GM19324 (cell line): ENCODE measurements around the gene CWF19L1.
"Not testable (repeated sequence)": the region's sequence is repeated elsewhere in the genome, so short reads cannot be mapped to it uniquely, and the experiment has no call there.

ENCODE experiments used
- ATAC-seq: cut with Tn5 transposase; IDR thresholded peaks from one replicate; pipeline ENCODE4 v1.9.1; 2021; ENCODE audit warnings: mild to moderate bottlenecking, moderate library complexity; ENCODE audit not compliant: unreplicated experiment, low FRiP score

CWF19L1 gene

GRCh38 chr10:100267239-100268104 is at the start of gene CWF19L1:
TSS of gene CWF19L1 (minus strand) at chr10:100267638. CDS start at chr10:100267593, 45 bp downstream.
- peak; percentile 71 for ATAC-seq

DNA sequence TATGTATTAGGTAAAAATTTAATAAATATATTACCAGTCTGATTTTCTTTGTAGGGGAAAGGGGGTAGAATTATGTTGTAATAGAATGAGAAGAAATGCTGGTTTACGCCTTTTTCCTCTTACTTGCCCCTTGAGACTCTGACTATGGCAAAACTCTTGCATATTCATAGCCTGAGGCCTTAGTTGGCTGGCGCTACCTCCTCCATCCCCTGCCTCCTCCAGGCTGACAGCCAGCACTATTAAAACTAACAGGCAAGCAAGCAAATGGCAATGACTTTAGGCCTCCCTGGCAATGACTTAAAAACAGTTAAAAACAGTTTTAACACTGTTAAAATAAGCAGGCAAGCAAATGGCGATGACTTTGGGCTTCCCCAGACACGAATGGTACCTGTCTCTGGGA is 48.2 kb upstream of the CWF19L1 start:
- no peak for ATAC-seq

DNA sequence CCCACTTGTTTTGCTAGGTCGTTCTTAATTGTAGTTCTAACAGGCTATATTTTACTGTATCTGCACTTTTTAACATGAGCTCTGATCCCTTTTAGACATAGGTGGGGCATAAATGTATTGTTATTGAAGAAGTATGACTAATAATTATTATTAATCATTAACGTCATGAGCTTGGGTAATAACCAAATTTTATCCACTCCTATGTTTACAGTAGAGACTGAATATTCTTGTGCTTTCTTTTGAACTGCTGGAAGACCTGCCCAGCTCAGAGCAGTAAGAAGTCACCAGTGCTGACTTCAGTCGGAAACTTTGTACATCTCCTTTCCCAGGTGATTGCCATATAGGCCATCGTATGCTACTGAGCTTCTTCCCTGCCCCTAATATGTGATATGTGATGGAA is 43.9 kb upstream of the CWF19L1 start:
- no peak for ATAC-seq

DNA sequence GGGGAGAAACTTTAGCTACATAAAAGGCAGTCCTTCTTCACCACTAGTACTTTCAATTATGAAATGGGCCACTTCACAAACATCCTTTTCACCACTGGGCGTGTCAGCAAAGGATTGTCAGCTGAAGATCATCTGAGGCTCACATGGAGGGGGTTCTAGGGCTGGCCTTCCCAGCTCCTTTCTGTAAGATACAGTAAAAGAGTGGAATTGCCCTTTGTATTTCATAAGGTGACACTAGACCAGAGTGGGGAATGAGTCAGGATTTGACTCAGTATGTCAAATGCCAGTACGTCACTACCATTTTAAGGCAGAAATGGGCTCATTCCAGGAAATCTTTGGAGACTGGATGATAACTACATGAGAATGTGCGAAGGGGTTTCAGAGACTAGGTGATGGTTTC is 40.2 kb upstream of the CWF19L1 start:
- ATAC-seq = no peak

GRCh38 chr10:100306861-100307260 is 39.4 kb upstream of the CWF19L1 start:
- ATAC-seq = no peak

DNA sequence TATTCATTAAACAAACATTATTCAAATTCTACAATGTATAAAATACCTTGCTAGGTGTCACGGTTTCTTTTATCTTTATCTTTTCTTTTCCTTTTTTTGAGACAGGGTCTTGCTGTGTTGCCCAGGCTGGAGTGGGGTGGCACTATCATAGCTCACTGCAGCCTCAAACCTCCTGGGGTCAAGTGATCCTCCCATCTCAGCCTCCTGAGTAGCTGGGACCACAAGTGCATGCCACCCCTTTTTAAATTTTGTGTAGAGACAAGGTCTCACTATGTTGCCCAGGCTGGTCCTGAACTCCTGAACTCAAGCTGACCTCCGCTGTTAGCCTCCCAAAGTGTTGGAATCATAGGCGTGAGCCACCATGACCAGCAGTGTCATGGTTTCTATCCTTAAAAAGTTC is 37.0 kb upstream of the CWF19L1 start:
- no peak for ATAC-seq

GRCh38 chr10:100303724-100304319 is 36.4 kb upstream of the CWF19L1 start:
- no peak for ATAC-seq

DNA sequence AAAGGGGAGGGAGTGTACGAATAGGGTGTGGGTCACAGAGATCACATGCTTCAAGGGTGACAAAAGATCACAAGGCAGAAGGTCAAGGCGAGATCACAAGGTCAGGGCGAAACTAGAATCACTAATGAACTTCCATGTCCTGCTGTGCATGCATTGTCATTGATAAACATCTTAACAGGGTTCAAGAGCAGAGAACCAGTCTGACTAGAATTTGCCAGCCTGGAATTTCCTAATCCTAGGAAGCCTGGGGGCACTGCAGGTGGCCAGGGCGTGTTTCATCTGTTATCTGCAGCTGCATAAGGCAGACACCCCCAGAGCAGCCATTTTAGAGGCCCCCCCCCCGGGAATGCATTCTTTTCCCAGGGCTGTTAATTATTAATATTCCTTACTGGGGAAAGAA is 33.7 kb upstream of the CWF19L1 start:
- not testable (repeated sequence) for ATAC-seq

GRCh38 chr10:100297242-100297641 is 29.8 kb upstream of the CWF19L1 start:
- no peak for ATAC-seq

DNA sequence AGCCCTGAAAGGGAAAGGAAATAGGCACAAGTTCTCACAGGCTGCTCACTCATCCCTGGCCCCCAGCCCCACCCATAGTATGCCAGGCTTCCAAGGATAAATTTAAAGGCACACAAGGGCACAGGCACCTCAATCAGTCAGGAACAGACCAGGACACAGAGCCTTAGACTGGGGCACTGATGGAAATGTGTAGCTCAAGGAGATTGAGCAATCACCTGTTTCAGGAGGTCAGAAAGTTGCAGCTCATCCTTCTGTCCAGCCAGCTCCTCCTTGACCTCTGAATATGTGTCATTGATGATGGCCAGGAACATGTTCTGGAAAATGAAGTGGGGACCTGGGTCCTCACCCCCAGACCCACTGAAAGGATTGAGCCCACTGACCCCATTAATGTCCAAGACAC is 25.6 kb upstream of the CWF19L1 start:
- ATAC-seq = no peak

GRCh38 chr10:100292300-100292699 is 24.9 kb upstream of the CWF19L1 start:
- ATAC-seq = not testable (repeated sequence)

DNA sequence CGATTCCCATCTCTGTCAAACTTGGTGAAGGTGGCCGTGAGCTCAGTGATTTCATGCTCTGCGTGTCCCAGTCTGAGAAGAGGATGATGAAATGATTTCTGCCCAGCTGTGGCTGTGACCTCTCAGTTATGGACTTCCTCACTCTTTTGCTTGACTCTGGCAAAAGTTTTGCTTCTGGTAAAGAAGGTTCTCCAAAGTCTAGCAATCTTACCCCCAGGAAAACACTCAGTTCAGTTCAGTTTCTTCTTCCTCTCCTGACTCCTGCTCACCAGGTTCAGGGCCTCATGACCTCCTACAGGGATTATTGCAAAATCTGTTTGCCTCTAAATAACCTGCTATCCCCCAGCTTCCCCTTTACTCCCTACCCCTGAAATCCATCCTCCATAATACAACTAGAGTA is 23.9 kb upstream of the CWF19L1 start:
- no peak for ATAC-seq

DNA sequence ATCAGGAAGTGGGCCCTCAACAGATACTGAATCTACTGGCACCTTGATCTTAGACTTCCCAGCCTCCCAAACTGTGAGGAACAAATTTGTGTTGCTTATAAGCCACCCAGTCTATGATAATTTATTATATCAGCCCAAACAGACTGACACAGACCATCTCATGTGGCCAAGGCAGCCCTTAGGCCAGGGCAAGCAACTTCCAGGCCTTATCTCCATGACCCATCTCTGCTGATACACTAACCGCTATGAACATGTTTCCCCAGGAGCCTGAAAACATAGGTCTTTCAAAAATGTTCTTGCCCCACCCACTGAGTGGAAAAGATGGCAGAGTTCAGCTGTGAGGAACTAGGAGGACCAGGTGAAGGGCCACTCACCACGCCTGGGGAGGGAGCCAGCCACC is 22.2 kb upstream of the CWF19L1 start:
- ATAC-seq = no peak

DNA sequence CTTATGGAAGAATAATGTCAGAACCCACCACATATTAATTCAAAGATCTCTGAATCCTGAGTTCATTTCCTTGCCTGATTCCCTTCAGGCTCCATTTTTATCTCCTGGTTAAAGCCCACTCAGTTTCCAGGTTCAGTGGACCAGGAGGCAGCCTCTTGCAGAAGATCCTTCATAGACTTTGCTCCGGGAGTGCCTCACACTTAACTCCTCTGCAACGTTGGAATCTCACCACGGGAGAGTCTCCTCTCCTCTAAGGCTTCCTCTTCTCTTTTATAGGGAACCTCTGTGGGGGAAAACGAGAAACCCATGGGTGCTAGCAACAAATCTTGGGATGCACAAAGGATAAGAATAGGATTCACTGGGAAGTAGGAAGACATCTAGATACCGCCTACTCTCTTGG is 20.8 kb upstream of the CWF19L1 start:
- ATAC-seq = no peak

DNA sequence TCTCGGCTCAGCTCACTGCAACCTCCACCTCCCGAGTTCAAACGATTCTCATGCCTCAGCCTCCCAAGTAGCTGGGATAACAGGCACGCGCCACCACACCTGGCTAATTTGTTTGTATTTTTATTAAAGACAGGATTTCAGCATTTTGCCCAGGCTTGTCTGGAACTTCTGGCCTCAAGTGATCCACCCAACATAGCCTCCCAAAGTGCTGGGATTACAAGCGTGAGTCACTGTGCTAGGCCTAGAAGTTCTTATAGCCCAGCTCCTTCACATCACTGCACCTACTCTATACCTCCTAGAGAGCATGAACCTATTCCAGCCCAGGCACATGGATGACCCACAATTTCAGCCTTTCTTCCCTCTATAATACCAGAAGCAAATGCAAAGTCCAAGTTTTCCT is 20.3 kb upstream of the CWF19L1 start:
- no peak for ATAC-seq

DNA sequence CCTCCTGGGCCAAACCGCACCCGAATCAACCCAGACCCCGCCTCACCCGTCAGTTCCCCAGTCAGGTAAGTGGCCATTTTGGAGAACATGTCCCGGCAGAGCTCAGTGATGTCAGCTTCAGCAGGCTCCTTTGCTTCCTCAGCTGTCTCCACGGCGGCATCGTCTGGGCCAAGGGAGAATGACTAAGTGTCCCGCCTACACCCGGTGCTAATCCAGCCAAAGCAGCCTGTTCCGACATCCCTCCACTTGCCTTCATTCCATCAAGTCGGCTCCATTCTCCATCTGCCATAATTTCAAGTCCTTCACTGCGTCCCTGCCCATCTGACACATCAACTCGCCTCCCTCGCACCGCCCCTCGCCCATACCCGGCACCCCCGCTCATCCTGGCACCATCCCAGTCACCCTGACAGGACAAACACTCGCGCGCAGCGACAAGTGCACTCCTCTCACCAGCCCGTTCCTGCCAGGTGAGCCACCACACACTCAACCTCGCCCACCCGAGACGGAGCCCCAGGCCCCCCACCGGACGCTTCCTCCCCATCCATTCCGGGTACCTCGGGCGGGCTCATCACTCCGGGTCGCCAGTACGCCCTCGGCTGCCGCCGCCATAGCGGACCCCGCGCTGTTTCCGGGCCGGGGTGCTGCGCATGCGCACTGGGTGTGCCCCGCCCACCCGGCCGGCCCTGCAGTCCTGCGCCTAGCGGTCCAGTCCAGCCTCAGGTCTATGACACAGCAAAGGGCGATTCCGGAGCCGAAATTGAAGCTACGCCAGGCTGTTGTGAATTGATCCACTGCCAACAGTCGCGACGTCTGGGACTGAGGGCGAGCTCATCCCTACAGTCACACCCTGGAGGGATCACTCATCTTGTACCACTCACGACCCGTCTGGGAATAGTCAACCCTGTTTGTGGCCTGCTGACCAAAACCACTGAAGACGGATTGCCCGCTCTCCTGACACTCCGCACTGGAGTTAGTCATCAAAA is 18.9 kb upstream of the CWF19L1 start, which contains the start of gene BLOC1S2:
Gene BLOC1S2 (minus strand): TSS at position 630 of the 983 bp plus-strand sequence. CDS start 21 bp downstream, at position 609.
- peak; percentile 92 for ATAC-seq

DNA sequence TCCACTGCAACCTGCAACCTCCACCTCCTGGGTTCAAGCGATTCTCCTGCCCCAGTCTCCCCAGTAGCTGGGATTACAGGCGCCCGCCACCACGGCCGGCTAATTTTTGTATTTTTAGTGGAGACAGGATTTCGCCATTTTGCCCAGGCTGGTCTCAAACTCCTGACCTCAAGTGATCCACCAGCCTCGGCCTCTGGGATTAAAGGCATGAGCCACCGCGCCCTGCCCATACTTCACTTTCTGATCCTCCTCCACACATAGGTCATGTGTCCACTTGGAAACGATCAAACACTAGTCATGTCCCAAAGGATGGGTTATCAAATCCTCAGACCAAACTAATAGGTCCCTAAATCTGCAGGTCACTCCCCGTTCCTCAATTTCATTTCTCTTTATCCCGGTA is 17.9 kb upstream of the CWF19L1 start:
- ATAC-seq = not testable (repeated sequence)

DNA sequence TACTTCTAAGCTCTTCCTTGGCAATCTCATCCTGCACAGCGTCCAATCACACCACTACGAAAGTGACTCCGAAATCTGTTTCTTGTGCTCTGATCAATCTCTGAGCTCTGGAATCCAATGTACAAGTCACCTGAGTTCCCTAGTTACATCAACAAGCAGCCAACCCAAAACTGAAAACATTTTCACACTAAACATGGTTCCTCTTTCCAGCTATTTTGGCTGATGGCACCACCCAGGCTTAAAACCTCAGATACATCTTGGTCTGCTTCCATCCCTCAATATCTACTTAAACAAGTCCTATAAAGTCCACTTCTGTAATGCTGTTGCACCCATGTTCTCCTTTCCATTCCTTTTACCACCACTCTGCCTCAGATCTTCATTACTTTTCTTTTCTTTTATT is 15.5 kb upstream of the CWF19L1 start:
- no peak for ATAC-seq

- ATAC-seq = not testable (repeated sequence)
Measured at GRCh38 chr10:100276971-100277370, 9.5 kb upstream of the CWF19L1 start.

- no peak for ATAC-seq
Measured at GRCh38 chr10:100265821-100266485, 1.5 kb downstream of the CWF19L1 start.
